Activated T-cell treated with anti-CD3 and anti-CD28 coated beads, Interleukin-2, amount 50 U/mL, for 24 hours (primary cell): ENCODE data around the gene MCTS1.
"Not testable (repeated sequence)": the region's sequence is repeated elsewhere in the genome, so short reads cannot be mapped to it uniquely, and the experiment has no call there.

Source experiments
- DNase-seq: peaks from one replicate; pipeline ENCODE4 v3.0.0-alpha.2; 2020
- H3K27ac Mint-ChIP-seq: 2 replicates; pipeline ENCODE4 v1.8.0; 2020; ENCODE audit warnings: mild to moderate bottlenecking, mixed read lengths
- H3K27me3 Mint-ChIP-seq: 2 replicates; pipeline ENCODE4 v1.8.0; 2020; ENCODE audit warnings: mixed read lengths
- H3K36me3 Mint-ChIP-seq: 2 replicates; pipeline ENCODE4 v1.8.0; 2020; ENCODE audit warnings: low read depth, mixed read lengths
- H3K4me1 Mint-ChIP-seq: 2 replicates; pipeline ENCODE4 v1.8.0; 2020; ENCODE audit warnings: low read depth, mixed read lengths
- H3K4me3 Mint-ChIP-seq: 2 replicates; pipeline ENCODE4 v1.8.0; 2020; ENCODE audit warnings: mild to moderate bottlenecking, moderate library complexity, mixed read lengths
- H3K9me3 Mint-ChIP-seq: 2 replicates; pipeline ENCODE4 v1.8.0; 2020; ENCODE audit warnings: mixed read lengths

The MCTS1 gene

GRCh38 chrX:120603707-120604360, at the start of gene MCTS1:
TSS of gene MCTS1 (plus strand) at chrX:120604101. CDS start at chrX:120604237, 136 bp downstream.
- H3K36me3 Mint-ChIP-seq, result peaks cover 30% of the 10 kb centered on the region
- H3K27ac Mint-ChIP-seq, result peak within 1 kb of the TSS; percentile 95
- peak within 1 kb of the TSS; percentile 90 for H3K4me3 Mint-ChIP-seq
- peaks cover 7% of the 10 kb centered on the region for H3K4me1 Mint-ChIP-seq
- no peaks in the 10 kb centered on the region for H3K9me3 Mint-ChIP-seq
- peak; percentile 79 for DNase-seq
- H3K27me3 Mint-ChIP-seq, result no peaks in the 10 kb centered on the region

GRCh38 chrX:120556251-120556650, 47.6 kb upstream of the MCTS1 start:
- Mint-ChIP-seq H3K4me1 (peaks cover 33% of the 10 kb centered on the region), H3K9me3 (no peaks in the 10 kb centered on the region), H3K4me3 (no peak overlapping the region), H3K27ac (no peak overlapping the region), H3K27me3 (peaks cover 7% of the 10 kb centered on the region), H3K36me3 (peaks cover 46% of the 10 kb centered on the region)
- no peak for DNase-seq

GRCh38 chrX:120559804-120560203, 44.1 kb upstream of the MCTS1 start:
- H3K27me3 Mint-ChIP-seq, result peaks cover 10% of the 10 kb centered on the region
- no peaks in the 10 kb centered on the region for H3K9me3 Mint-ChIP-seq
- peak overlapping the region; percentile 91 for H3K4me3 Mint-ChIP-seq
- H3K36me3 Mint-ChIP-seq, result peaks cover 29% of the 10 kb centered on the region
- H3K4me1 Mint-ChIP-seq, result peaks cover 32% of the 10 kb centered on the region
- DNase-seq, result no peak
- peak overlapping the region; percentile 98 for H3K27ac Mint-ChIP-seq

- Mint-ChIP-seq H3K9me3 (no peaks in the 10 kb centered on the region), H3K4me3 (peak overlapping the region; percentile 91), H3K27ac (peak overlapping the region; percentile 98), H3K4me1 (peaks cover 30% of the 10 kb centered on the region), H3K36me3 (peaks cover 27% of the 10 kb centered on the region), H3K27me3 (peaks cover 10% of the 10 kb centered on the region)
- peak; percentile 55 for DNase-seq
These were observed 43.5 kb upstream of the MCTS1 start for GRCh38 chrX:120560405-120560841.

DNA sequence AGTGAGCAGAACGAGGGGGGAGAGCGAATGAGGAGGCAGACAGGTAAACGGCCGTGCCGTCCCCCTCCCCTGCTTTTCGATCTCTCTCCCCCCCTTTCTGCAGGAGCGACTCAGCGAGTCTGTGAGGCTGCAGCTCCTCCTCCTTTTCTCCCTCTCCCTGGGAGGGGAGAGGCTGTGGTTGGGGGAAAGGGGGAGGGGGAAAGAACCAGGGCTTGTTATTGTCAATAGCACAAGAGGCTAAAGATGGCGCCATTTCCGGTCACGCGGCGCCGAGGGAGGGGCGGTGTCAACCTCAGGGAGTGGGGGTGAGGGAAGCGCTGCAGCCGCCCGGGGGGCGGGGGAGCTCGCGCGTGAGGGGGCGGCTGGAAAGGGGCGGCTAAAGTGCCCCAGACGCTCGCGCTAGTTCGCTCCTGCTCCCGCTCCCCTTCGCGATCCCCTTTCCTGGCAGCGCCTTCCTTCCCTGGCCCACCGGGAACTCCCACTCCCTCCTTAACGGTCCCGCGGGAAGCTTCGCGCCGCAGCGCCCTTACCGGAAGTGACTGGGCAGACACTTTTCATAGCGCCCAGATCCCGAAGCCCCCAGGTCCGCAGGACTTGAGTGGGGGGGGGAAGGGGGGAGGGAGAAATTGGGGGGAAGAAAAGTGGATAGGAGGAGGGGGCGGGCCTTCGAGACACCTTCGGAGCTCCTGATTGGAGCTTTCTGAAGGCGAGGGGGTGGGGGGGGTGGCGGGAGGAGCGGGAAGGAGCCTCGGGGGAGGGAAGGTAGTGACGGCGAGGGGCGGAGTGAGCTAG, 42.9 kb upstream of the MCTS1 start, which contains the start of gene CUL4B:
Gene CUL4B, minus strand, starts transcription at position 121 of the 792 bp plus-strand sequence. CDS start 324 bp downstream, outside the sequence.
- Mint-ChIP-seq H3K4me1 (peaks cover 29% of the 10 kb centered on the region), H3K27me3 (peaks cover 10% of the 10 kb centered on the region)

DNA sequence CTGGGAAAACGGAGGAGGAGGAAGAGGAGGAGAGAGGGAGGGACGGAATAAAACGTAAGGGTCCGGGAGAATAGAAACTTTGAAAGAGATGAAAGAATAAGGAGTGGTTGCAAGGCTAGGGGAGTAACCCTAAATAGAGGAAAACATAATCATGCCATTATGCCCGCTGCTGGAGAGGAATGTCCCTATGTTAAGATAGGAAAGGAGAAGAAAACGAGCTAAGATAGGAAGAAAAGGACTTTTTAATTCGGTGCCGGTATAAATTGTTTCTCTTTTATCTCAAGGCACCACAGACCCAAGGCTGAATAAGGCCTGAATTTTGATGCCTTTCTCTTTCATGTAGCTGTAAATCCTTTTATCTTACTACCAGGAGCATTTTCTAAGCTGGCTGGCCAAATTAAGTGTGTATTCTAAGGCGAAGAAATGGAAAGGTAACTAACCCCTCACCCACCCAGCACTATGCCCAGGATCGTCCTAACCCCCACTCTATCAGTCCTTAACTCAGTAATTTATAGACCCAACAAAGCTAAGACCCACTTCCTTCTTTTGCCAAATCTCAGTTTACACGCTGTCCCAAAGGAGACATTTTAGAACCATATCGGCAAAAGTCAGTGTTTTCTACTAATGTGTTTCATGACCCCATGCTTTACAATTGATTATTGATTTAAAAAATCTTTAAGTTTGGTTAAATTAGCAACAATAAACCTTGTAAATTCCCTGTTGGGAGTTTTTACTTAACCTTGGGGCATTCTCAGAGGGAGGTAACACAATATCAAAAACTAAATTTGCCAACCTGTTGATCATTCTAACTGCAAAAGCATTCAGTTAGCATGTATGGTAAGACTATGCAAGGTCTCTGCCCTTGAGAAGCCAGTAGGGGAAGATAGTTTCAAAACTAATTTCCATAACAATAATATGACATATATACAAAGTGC, 42.0 kb upstream of the MCTS1 start:
- DNase-seq, result no peak
- H3K4me1 Mint-ChIP-seq, result peaks cover 25% of the 10 kb centered on the region
- peaks cover 20% of the 10 kb centered on the region for H3K36me3 Mint-ChIP-seq
- peaks cover 10% of the 10 kb centered on the region for H3K27me3 Mint-ChIP-seq
- peak overlapping the region; percentile 98 for H3K27ac Mint-ChIP-seq
- no peaks in the 10 kb centered on the region for H3K9me3 Mint-ChIP-seq
- H3K4me3 Mint-ChIP-seq, result peak overlapping the region; percentile 91

More for the DNA sequence above, 42.9 kb upstream of the MCTS1 start, which contains the start of gene CUL4B:
- H3K27ac Mint-ChIP-seq, result peak within 1 kb of the TSS; percentile 98
- no peaks in the 10 kb centered on the region for H3K9me3 Mint-ChIP-seq
- H3K4me3 Mint-ChIP-seq, result peak within 1 kb of the TSS; percentile 91
- peaks cover 25% of the 10 kb centered on the region for H3K36me3 Mint-ChIP-seq
- DNase-seq, result peak; percentile 90

- Mint-ChIP-seq H3K4me3 (no peak overlapping the region), H3K27me3 (peaks cover 4% of the 10 kb centered on the region), H3K27ac (peak overlapping the region; percentile 44), H3K9me3 (no peaks in the 10 kb centered on the region), H3K4me1 (peaks cover 21% of the 10 kb centered on the region), H3K36me3 (peaks cover 14% of the 10 kb centered on the region)
- no peak for DNase-seq
These were observed 41.4 kb upstream of the MCTS1 start for GRCh38 chrX:120562569-120562926.

DNA sequence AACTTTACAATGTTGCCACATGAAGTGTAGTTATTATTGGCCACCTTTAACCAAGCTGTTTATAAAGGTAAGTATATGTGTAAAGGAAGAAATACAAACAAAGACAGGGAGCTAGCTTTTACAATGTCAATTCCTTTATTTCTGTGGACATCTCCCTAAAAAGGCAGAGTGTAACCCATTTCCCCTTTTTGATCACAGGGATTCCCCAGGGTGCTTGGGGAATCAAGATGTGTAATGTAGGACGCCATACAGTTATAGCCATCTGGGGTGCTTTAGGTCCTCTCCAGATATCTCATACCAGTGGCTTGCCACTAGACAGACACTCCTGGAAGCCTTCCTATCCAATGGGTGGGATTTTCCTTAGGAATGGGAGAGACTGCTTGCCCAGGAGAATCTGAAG, 39.0 kb upstream of the MCTS1 start:
- Mint-ChIP-seq H3K27ac (no peak overlapping the region), H3K36me3 (peaks cover 3% of the 10 kb centered on the region), H3K27me3 (peaks cover 4% of the 10 kb centered on the region), H3K4me3 (no peak overlapping the region), H3K9me3 (no peaks in the 10 kb centered on the region), H3K4me1 (peaks cover 8% of the 10 kb centered on the region)
- no peak for DNase-seq

DNA sequence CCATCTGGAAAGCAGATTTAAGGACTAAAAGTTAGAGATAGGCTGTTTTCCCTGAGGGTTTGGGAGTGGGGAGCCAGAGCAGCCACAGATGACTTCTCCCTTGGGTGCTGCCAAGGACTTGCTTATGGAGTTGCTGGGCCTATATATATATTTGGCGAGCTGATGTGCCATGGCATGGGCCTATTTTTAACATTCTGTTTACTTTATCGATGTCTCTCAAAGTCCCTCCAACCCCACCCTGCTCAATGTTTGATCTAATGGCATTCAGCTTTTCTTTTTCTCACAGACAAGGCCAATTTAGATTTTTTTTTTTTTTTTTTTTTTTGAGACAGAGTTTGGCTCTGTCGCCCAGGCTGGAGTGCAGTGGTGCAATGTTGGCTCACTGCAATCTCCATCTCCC, 37.1 kb upstream of the MCTS1 start:
- no peaks in the 10 kb centered on the region for H3K9me3 Mint-ChIP-seq
- H3K27ac Mint-ChIP-seq, result no peak overlapping the region

DNA sequence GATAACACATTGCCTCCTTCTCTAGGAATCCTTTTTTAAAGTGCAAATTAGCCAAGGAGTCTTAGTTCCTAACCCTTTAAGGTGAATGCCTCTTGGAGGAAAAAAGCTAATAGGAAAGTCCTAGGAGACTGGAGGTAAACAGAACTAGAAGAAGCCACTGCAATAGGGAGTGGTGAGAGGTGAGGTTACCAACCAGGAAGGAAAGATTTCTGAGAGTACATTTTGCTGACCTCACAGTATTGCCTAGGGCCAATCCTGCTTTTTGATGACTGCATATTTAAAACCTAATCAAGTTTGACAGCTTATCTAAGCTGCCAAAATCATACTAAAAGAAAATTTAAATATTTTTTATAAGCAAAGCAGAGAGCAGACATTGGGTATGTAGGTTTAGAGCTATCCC, 35.9 kb upstream of the MCTS1 start:
- Mint-ChIP-seq H3K27ac (no peak overlapping the region), H3K36me3 (no peaks in the 10 kb centered on the region), H3K27me3 (no peaks in the 10 kb centered on the region), H3K4me3 (no peak overlapping the region), H3K9me3 (no peaks in the 10 kb centered on the region), H3K4me1 (peaks cover 3% of the 10 kb centered on the region)
- no peak for DNase-seq

More for the DNA sequence above, 37.1 kb upstream of the MCTS1 start:
- peaks cover 4% of the 10 kb centered on the region for H3K27me3 Mint-ChIP-seq
- H3K36me3 Mint-ChIP-seq, result no peaks in the 10 kb centered on the region
- H3K4me1 Mint-ChIP-seq, result peaks cover 10% of the 10 kb centered on the region
- no peak for DNase-seq
- no peak overlapping the region for H3K4me3 Mint-ChIP-seq

DNA sequence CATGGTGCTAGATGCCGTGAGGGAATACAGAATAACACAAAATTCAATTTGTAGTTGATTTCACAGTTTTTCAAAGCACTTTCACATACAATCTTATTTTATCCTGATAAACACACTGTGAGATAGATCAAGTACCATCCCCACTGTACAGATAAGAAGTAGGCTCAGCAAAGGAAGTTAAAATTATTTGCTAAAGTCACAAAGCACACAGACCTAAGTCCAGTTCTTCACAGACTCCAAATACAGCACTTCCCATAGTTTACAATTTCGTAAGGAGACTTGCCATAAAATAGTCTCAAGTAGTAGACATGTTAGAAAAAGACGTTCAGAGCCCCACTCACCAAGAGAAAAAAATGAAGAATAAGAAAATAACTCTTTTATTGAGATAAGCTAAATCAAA, 35.3 kb upstream of the MCTS1 start:
- no peak for DNase-seq
- H3K4me3 Mint-ChIP-seq, result no peak overlapping the region
- peaks cover 3% of the 10 kb centered on the region for H3K4me1 Mint-ChIP-seq
- no peaks in the 10 kb centered on the region for H3K27me3 Mint-ChIP-seq
- H3K36me3 Mint-ChIP-seq, result no peaks in the 10 kb centered on the region
- no peaks in the 10 kb centered on the region for H3K9me3 Mint-ChIP-seq
- H3K27ac Mint-ChIP-seq, result no peak overlapping the region

DNA sequence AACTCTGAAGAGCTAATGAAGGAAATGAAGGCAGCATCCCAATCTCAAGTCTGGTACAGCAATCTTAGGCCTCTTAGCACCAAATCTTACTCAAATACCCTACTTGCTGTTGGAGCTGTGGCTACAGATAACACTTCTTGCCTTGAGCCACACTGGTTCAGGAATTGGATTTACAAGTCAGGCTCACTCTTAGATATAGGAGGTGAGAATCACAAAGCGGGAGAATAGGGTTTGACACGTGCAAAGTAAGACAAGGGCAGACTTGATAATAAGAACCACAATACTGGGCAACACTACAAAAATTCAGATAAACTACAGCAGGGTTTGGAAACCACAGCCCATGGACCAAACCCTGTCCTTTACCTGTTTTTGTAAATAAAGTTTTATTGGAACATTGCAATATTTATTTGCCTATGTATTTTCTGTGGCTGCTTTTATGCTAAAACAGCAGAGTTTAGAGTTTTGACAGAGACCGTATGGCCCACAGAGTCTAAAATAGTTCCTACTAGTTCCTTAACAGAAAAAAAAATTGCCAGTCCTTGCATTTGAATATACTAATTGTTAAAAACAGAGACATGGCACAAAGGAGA, 33.8 kb upstream of the MCTS1 start:
- Mint-ChIP-seq H3K27me3 (peaks cover 3% of the 10 kb centered on the region), H3K27ac (no peak overlapping the region), H3K9me3 (no peaks in the 10 kb centered on the region), H3K4me1 (peaks cover 3% of the 10 kb centered on the region), H3K4me3 (no peak overlapping the region), H3K36me3 (no peaks in the 10 kb centered on the region)
- DNase-seq, result no peak

DNA sequence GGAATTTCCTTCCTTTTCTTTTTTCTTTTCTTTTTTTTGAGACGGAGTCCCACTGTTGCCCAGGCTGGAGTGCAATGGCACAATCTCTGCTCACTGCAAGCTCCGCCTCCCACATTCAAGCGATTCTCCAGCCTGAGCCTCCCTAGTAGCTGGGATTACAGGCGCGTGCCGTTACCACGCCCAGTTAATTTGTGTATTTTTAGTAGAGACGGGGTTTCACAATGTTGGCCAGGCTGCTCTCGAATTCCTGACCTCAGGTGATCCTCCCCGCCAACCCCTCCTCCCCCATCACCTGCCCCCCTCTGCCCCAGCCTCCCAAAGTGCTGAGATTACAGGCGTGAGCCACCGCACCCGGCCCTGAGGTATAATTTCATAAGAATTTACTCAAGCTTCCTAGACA, 30.1 kb upstream of the MCTS1 start:
- not testable (repeated sequence) for H3K4me3 Mint-ChIP-seq, H3K27ac Mint-ChIP-seq, H3K36me3 Mint-ChIP-seq, DNase-seq, H3K4me1 Mint-ChIP-seq, H3K9me3 Mint-ChIP-seq
- H3K27me3 Mint-ChIP-seq, result peaks cover 18% of the 10 kb centered on the region
